Measurements from ENCODE around the gene DACT2.

DACT2 gene

DNA sequence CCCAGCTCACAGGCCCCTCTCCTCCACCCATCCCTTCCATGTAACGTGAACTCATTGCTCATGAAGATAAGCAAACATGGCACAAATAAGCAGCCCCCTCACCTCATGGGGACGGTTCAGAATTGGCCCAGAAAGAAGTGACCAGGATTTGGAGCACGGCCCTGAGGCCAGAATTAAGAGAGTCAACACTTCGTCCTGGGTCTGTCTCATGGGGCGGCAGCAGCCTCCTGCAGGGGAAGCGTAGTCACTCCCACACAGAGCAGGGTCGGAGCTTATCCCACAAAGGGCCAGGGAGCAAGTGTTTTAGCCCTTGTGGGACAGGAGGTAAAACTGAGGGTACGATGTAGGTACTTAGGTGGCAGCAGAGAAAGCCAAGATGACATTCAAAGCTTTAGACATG lies 28.6 kb upstream of the DACT2 start:
- DNase-seq = no peak

DNA sequence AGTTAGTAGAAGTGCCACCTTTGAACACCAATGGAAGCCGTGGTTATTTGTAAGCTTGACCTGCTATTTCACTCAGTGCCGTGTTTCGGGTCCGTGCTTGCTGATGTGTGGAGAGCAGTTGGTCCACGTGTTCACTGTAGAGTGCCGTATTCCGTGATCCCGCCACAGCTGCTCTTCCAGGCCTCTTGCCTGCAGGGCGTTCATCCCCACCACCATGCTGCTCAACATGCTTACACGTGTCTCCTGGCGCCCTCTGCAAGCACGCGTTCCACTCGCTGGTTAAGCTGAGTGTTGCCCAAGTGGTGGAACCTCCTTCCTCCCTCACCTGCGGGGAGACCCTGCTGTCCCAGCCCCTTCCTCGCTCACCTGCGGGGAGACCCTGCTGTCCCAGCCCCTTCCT lies 28.0 kb upstream of the DACT2 start:
- no peak for DNase-seq

DNA sequence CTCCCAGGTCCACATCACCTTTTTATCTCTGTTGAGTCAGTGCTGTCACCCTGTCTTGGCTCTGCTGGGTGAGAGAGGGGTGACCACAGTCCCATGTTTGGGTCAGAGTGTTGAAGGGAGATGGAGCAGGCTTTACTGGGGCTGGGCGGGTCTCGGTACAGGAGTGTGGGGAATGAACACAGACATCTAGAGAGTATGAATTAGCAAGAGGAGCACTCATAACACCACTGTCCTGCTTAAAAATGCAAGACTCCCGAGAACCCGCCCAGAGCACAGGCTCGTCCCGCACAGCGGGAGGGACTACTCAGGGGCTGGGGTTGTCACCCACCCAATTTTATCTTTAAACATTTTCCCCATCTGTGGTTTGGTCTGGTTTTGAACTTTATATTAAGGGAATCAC lies 27.5 kb upstream of the DACT2 start:
- no peak for DNase-seq

DNA sequence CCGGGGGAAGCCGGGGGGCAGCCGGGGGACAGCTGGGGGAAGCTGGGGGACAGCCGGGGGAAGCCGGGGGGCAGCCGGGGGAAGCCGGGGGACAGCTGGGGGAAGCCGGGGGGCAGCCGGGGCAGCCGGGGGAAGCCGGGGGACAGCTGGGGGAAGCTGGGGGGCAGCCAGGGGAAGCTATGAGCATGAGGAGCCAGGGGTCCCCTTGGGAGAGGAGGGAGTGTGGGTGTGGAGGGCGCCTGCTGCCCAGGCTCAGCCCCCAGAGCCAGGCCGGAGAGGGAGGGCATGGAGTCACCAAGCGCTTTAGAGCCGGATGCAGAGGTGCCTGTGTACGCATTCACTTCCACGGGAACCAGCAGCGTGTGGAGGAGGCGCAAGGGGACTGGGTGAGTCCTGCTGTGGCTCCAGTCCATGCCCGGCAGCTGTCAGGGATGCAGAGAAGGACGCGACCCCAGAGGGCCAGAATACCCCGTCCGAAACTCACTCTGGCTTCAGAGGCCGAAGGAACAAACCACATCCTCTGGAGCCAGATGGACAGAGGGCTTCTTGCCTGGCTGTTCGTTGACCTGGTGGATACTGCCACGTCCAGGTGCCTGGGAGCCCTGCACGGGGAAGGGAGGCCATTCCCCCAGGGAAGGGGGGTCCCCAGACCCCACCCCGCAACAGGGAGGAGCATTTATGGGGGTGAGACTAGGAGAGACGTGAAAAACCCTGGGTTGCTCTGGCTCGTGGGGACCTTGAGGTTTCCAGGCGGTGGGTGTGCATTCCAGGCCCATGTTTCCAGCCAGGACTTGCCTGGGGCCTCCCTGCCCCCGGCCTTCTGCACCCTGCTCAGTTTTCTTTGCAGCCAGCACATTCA lies 26.5 kb upstream of the DACT2 start:
- no peak for DNase-seq

DNA sequence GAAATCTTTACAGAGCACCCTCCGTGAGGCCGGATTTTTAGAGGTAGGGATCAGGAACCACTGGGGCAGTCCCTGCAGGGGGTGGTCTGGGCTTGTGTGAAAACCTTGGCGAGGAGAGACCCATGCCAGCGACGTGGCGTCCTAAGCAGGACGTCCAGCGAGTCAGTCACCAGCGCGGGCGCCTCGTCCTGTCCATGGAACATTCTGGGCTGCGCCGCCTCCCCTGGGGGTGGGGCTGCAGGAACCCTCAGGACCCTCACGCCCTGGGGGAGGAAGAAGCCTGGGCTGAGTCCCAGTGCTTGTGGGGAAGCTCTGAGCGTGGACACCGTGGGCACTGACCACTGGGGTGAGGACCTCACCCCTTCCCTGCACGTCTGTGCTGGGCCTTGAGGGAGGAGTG lies 25.7 kb upstream of the DACT2 start:
- no peak for DNase-seq

DNA sequence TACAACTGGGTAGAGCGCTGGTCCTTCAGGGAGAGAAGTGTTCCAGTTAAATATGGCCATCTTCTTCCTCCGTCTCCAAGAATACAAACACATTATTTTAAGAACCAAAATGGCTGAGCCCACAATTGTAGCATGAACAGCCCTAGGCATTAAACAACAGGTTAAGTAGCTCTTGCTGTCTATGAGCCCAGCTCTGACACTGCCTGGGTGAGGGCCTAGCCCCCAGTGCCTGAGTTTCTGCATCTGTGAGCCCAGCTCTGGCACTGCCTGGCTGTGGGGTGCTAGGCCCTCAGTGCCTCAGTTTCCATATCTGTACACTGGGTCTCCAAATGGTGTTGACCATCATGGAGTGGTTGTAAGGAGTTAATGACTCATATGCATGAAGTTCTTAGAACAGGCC lies 24.8 kb upstream of the DACT2 start:
- no peak for DNase-seq

DNA sequence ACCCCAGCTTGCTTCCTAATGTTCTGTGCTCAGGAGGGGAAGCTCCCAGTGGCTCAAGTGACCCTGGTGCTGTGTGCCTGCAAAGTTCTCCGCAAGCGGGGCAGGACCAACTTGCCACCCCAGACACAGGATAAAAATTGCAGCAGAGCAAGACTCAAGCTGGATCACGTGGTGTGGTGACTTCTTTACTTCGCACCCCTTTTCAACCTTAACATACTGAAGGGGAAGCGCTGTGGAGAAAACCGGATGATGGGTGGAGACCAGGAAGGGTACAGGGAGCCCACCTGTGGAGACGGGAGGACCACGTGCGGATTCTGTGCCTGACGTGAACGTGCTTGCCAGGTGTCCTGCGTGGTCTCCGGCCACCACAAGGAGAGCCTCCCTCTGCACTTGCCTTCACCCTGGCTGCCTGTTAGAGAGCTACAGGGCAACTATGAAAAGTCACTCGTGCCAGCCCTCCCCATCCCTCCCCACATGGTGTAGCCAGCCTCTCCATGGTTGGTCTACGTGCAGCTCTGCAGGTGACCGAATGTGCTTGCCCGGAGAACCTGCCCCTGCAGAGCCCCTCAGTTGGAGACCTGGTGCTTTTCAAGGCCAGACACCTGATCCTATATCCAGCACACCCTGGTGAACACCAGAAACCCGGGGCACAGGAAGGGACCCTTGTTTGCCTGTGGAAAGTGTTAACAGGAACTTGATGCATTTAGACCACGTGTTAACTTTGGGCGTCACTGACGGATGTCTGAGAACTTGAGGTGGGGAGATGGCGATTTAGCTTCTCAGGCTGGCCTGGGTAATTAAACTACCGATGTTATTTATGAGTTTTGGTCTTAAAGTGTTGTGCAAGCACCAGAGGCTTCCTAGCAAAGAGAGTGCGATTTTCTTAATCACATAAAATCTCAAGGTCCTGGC lies 23.9 kb upstream of the DACT2 start:
- DNase-seq = no peak

DNA sequence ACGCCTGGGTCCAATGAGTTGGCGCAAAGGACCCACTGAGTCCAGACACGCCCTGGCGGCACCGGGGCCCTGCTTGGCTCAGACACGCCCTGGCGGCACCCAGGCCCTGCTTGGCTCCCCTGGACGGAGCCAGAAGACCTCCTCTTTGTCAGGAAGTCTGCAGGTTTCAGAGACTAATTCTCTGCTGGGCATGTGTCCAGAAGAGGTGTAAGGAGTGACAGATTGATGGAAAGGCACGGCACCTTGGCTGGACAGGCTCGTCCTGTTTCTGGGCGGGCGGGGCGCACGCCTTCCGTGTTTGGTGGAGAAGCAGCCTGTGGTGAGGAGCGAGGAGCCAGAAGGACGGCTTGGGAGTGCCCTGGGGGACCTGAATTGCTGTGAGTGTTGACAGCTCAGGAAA lies 23.1 kb upstream of the DACT2 start:
- DNase-seq = no peak

DNA sequence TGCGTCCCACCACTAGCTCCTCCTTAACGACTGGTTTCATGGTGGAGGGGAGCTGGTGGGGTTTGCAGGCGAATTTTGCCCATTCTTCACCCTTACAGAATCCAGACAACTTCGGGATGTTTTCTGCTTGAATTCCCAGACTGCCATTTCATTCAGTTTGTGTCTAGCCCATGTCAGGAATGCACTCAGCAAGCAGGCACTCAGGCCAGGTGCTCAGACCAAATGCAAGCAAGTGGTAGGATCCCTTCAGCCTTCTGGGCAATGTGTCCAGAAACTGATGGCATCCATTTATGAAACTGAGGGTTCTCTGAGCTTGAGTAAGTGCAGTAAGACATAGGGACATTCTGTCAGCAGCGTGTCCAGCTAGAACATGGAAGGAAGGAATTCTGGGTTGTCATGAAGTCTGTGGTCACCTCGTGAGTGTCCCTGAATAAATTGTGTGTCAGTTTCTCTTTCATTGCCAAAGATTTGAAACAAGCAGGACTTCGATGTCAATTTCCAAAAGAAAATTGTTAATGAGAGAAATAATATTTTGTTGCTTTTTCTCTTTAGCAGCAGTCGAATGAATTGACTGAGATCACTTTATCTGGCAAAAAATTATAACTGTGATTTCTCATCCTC lies 21.8 kb upstream of the DACT2 start:
- no peak for DNase-seq

DNA sequence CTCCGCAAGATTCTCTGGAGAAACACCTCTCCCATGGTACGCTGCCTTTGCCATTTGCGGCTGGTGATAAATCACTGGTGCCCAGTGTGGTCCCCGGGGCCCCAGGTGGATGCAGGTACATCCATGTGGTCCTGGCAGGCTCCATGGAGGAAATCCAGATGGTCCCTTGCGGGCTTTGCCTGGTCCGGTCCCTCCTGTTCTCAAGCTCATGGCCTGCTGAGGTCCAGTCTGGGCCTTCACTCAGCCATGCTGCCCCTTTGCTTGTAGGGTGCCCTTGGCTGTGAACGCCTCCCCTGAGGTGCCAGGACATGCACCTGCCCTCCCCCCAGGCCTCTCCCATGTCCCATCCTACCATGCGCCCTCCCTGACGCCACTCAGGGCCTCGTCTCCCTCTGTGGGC lies 21.2 kb upstream of the DACT2 start:
- DNase-seq = no peak

DNA sequence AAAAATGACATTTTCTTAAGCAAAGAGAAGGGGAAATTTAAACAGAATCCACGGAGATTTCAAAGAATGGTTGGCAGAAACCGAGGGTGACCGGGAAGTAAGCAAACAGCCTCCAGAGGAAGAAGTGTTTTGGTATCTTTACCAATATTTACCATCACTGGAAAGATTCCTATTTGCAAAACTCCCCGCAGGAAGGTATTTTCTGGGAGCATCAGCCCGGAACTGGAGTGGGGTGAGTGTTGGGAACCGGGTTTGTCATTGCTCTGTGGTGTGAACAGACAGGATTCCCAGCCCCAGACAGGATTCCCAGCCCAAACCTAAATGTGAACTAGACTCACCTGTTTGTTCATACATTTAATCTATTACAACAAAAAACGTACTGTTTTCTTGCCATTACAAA lies 19.2 kb upstream of the DACT2 start:
- DNase-seq = no peak

DNA sequence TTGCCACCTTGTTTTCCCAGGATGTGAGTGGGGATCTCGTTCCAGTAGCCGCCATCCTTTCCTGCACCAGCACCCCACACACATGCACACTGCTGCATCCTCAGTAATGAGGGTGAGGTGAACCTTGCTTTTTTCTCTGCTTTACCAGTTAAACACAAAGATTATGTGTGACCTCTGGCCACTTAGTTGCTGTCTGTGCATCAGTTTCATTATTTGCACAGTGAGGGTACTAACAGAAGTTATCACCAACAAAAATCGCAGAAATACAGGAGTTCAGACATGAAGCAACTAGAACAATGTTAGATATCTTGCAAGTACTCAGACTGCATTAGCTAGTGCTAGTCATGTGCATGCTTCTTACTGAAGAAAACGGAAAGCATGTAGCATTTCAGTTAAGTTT lies 17.4 kb upstream of the DACT2 start:
- DNase-seq = no peak

DNA sequence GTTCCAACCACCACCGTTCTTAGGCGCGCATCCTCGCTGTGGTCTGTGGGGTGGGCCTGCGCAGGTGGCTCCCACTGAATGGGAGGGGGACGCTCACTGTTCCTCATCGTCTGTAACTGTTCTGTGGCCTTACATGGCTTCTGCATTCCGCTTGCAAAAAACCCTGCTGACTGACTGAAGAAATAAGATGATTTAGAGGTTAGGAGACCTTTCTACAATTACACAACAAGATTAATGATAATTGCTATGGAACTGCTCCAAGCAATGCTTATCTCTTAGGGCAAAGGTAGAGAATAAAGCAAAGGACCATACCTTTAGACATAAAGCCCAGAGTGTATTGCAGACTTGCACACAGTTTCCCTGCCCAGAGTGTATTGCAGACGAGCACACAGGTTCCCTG lies 14.4 kb upstream of the DACT2 start:
- DNase-seq = no peak

DNA sequence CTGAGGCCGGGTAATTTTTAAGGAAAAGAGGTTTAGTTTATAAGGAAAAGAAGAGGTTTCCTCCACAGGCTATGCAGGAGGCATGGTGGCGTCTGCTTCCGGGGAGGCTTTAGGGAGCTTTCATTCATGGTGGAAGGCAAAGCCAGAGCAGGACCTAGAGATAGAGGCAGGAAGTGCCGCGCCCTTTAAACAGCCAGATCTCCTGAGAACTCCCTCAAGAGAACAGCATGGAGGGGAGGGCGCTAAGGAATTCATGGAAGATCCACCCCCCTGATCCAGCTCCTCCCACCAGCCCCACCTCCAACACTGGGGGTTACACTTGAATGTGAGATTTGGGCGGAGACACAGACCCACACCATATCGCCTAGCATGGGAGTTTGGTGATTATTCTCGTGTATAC lies 13.9 kb upstream of the DACT2 start:
- no peak for DNase-seq

DNA sequence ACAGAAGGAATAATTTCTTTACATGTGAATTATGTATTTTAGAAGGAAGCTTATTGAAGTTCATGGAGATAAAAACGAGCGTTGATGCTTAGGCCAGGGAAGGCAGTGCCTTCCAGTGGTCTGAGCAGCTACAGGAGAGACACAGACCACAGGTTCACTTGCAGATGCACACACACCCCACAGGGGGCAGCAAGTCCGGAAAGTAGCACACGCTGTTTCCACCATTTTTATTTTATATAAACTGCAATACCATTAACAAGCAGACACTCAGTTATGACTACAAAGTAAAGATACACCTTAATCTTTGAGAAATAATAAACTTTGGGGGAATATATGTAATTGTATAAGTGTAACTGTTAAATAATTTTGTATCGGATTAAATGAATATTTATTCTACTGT lies 13.5 kb upstream of the DACT2 start:
- DNase-seq = no peak

DNA sequence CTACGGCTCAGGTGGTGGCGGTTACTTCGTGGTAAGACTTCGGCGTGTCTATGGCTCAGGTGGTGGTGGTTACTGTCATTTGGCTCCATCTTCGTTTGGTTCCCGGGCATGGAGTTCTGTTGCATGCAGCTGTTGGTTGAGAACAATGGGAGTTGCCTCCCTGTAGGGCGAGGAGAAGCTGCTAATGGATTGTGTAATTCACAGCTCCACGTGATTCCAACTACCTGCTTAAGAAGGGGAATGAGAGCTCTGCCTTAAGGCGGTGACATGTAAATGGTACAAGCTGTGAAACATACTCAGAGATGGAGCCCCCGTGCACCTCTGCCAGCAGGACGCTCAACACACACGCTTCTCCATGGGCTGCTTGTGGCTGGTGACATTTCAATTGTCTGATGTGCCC lies 12.4 kb upstream of the DACT2 start:
- no peak for DNase-seq

DNA sequence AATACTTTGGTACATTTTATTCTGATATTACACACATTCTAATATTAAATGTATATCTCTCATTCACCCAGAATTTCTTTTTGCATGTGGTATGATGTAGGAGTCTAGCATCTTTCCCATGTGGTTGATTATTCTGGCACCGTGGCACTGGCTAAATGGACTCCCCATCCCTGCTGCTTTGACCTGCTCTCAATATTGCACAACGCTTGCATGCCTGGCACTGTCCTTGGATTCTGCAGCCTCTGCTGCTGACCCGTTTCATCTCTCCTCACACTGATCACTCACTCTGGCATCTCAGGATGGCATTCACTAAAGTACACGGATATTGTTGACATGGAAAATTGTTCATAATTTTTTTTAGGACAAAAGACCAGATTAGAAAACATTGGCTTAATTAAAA lies 11.5 kb upstream of the DACT2 start:
- DNase-seq = no peak

DNA sequence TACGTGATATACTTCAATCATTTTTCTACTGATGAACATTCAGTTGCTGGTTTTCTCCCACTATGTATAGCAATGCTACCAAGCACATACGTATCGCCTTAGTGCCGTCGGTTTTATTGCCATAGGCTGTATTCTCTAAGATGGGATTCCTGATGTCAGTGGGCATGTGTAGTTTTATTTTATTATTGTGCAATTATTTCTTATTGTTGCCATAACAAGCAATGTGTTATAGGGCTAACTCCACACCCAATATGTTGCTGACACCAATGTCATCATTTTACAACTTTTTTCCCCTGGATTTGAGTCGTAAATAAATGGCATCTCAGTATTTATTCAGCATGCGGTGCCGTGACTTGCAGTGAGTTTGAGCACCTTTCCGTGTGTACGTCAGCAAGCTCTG lies 10.8 kb upstream of the DACT2 start:
- DNase-seq = no peak

DNA sequence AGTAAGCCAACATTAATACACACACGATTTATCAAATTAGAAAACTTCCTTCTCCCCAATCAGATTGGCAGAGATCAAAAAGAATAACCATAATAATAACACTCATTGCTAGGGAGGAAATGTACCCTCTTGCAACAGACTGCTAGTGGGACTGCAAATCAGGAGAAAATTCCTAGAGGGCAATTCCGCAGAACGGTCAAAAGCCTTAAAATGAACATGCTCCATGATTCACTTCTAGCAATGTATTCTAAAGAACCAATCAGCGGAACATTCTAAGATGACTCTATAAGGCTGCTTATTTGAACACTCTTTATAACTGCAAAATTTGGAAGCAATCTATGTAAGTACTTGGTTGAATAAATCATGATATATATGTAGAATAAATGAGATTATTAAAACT lies 8.5 kb upstream of the DACT2 start:
- no peak for DNase-seq

DNA sequence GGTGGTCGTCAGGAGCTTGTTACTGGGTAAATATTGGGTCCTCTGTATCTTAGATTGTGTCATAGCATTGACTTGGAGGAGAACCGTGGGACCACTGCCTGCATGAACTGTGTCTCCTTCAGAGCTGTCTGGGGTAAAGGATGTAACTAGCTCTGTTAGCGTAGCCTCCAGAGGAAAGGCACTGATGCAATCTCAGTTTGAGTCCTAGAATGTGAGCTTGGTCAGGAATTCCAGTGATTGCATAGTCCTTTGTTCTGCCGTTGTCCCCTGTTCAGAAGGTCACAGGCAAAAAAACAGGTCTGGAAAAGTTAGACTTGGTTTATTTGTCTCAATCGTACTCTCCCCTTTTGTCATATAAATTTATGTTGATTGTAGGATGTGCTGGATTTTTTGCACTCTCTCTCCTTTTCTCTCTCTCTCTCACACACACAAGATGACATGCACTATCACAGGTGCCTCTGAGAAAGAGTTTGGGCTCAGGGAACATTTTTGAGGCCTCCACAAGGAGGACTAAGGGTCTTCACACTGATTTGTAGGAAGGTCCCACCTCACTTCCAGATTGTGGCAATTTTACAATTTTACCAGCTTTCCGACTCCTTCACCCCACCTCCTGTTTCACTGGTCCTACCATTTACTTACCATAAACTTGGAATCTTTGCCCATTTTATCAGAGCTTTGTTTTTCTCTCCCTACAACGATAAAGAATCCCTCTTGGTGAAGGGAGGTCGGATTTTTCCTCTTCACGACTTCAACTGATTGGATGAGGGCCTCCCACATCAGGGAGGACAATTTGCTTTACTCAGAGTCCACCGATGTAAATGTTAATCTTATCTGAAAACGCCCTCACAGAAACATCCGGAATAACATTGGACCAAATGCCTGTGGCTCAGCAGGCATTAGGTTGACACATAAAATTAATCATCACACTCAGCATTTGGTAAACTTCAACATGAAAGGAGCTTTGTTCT lies 7.0 kb upstream of the DACT2 start:
- DNase-seq = no peak

DNA sequence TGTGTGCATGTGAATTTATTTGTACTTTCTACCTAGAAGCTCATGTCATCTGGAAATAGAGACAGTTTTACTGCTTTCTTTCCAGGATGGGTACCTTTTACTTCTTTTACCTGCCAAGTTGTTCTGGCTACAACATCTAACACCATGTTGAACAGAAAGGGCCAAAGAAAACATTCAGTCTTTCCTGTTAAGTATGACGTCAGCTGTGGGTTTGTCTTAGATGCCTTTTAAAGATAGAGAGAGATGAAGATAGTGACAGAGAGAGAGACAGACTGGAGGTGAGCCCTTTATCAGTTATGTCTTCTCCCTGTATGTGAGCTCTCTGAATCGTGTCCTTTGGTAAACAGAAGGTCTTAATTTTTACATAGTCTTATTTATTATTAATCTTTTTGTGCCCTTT lies 3.4 kb upstream of the DACT2 start:
- no peak for DNase-seq

DNA sequence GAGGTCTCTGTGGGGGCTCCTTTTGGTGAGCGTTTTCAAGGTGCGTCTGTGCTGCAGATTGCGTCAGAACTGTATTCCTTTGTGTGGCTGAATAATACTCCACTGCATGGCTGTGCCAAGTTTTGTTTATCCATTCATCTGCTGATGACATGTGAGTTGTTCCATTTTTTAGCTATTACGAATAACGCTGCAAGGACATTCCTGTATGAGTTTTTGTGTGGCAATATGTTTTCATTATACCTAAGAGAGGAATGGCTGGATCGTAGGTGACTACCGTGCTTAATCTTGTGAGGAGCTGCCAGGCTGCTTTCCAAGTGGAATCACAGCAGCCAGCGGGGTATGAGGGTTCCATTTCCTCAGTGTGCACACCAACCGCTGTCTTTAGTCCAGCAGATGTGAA lies 1.1 kb upstream of the DACT2 start:
- no peak for DNase-seq

Data from DMS 273 treated with DMSO at 0.1 percent for 48 hours (cell line).